Skeletal muscle tissue (tissue), 4 donors: ENCODE results near the gene ALDH1L2. TPM values are rescaled to one million over a fixed set of nuclear protein-coding genes. Genes with fewer than 3 reads are reported as not detected.

ENCODE experiments used
- H3K27ac ChIP-seq: one replicate; pipeline ENCODE4 v1.7.0; 2013; ENCODE audit warnings: mild to moderate bottlenecking, low read depth, low read length, inconsistent platforms
- H3K27me3 ChIP-seq, 3 donors: one replicate each; pipeline ENCODE4 v1.7.0; 2013; ENCODE audit warnings: low read length in 3 of 3; ENCODE audit not compliant: control insufficient read depth in 3 of 3, insufficient read depth in 3 of 3
- H3K36me3 ChIP-seq, 3 donors: one replicate each; pipeline ENCODE4 v1.7.0; 2013; ENCODE audit warnings: low read length in 3 of 3; ENCODE audit not compliant: control insufficient read depth in 3 of 3, insufficient read depth in 3 of 3
- H3K4me1 ChIP-seq, 3 donors: one replicate each; pipeline ENCODE4 v1.7.0; 2013; ENCODE audit warnings: low read length in 3 of 3, mild to moderate bottlenecking in 3 of 3; ENCODE audit not compliant: control insufficient read depth in 3 of 3, insufficient read depth in 3 of 3
- H3K4me3 ChIP-seq, 3 donors: one replicate each; pipeline ENCODE4 v1.7.0; 2013; ENCODE audit warnings: low read length in 3 of 3
- H3K9ac ChIP-seq, 3 donors: one replicate each; pipeline ENCODE4 v1.7.0; 2013; ENCODE audit warnings: low read length in 3 of 3, mild to moderate bottlenecking in 3 of 3, moderate library complexity in 2 of 3, low read depth in 1 of 3
- H3K9me3 ChIP-seq, 3 donors: one replicate each; pipeline ENCODE4 v1.7.0; 2013; ENCODE audit warnings: low read length in 3 of 3; ENCODE audit not compliant: control insufficient read depth in 3 of 3
- total RNA-seq: library from RNA; depleted of rRNA; stranded (reverse); fragments of >200 nt; gene quantifications from one replicate; pipeline ENCODE4 v1.2.3, GENCODE V29; 2014
- donor health status: Osteomylitis.

Gene ALDH1L2
- total RNA-seq, 1 donor from 2014 or later: 6.3 TPM

DNA sequence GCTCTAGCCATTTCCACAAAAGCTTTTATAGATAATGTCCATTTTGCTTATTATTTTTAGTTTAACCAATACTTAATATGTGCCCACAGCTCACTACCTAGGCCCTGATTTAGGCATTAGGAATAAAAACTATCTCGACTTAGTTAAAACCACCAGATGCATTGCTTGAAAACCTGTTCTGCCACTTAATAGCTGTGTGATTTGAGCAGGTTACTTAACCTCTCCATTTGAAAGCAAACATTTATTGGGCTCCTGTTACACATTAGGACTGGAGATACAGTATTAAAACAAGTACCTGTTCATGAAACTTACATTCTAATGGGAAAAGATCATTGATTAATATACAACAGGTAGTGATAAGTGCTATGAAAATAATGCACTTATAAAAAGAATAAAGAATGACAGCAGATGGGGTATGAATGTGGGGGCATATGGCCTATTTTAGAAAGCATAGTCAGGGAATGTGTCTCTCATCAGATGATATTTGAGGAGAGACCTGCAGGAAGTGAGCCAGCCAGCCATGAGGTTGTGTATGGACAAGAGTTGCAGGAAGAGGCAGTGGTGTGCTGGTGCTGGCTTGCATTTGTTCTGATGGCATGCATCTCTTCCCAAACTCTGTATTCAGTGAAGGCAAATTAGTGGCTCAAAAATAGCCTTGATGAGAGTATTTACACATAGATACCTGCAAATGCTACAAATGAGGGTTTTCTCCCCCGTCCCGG is 63.9 kb downstream of the ALDH1L2 start:
- no peak overlapping the region for H3K4me3 ChIP-seq

DNA sequence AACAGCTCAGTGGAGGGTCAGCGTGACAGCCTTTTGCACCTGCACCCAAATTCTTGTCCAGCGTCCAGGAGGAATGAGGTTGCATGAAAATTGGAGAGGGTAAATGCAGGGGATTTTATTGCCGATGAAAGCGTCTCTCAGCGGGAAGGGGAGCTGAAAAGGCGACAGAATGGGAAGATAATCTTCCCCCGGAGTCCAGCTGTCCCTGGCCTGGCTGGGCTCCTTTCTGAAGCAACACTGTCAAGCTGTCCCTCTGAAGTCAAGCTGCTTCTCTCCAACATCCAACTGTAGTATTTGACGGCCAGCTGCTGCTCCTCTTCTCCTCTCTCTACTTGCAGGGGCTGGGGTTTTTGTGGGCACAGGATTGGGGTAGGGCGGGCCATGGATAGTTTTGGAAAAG is 65.5 kb downstream of the ALDH1L2 start:
- Histone ChIP-seq H3K4me1 (peaks cover 9 to 12% (median 11%) of the 10 kb centered on the region in 3 donors), H3K9me3 (no peaks in the 10 kb centered on the region), H3K4me3 (no peak overlapping the region), H3K27ac (no peak overlapping the region), H3K36me3 (peaks cover 0 to 3% (median 2%) of the 10 kb centered on the region in 3 donors), H3K27me3 (no peaks in the 10 kb centered on the region), H3K9ac (no peak overlapping the region)

More for the DNA sequence above, 63.9 kb downstream of the ALDH1L2 start:
- no peak overlapping the region for H3K27ac ChIP-seq
- H3K9me3 ChIP-seq: no peaks in the 10 kb centered on the region
- no peaks in the 10 kb centered on the region for H3K27me3 ChIP-seq
- H3K4me1 ChIP-seq: peaks cover 9 to 14% (median 12%) of the 10 kb centered on the region in 3 donors
- no peak overlapping the region for H3K9ac ChIP-seq
- peaks cover 0 to 6% (median 0%) of the 10 kb centered on the region in 3 donors for H3K36me3 ChIP-seq

DNA sequence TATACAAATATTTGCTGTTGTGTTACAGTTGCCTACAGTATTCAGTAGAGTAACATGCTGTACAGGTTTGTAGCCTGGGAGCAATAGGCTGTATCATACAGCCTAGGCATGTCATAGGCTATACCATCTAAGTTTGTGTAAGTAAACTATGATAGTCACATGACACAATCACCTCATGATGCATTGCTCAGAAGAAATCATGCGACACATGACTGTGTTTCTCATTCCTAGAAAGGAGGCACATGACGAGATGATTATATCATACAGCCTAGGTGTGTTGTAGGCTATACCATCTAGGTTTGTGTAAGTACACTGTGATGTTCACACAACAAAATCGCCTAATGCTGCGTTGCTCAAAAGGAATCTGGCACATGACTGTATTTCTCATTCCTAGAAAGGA is 66.2 kb downstream of the ALDH1L2 start:
- Histone ChIP-seq H3K27me3 (no peaks in the 10 kb centered on the region), H3K36me3 (peaks cover 0 to 9% (median 3%) of the 10 kb centered on the region in 3 donors), H3K4me3 (no peak overlapping the region), H3K4me1 (peaks cover 9 to 12% (median 11%) of the 10 kb centered on the region in 3 donors), H3K9ac (no peak overlapping the region), H3K27ac (no peak overlapping the region), H3K9me3 (no peaks in the 10 kb centered on the region)

DNA sequence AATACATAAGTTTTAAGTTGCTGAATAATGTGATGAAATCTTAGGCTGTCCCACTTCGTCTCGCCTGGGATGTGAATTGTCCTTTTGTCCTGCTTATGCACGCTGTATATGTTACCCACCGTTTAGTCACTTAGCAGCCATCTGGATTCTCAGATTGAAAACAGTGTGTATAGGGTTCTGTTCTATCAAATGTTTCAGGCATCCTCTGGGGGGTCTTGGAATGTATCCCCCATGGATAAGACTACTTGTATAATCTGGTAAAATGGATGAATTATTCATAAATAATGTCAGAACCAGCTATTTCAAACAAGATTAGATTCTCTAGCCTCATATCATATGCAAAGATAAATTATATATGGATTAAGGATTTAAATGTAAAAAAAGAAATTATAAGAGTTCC is 68.7 kb downstream of the ALDH1L2 start:
- Histone ChIP-seq H3K9ac (no peak overlapping the region), H3K27me3 (no peaks in the 10 kb centered on the region), H3K4me1 (peaks cover 9 to 12% (median 11%) of the 10 kb centered on the region in 3 donors), H3K27ac (no peak overlapping the region), H3K4me3 (no peak overlapping the region), H3K9me3 (no peaks in the 10 kb centered on the region), H3K36me3 (peaks cover 0 to 13% (median 3%) of the 10 kb centered on the region in 3 donors)

DNA sequence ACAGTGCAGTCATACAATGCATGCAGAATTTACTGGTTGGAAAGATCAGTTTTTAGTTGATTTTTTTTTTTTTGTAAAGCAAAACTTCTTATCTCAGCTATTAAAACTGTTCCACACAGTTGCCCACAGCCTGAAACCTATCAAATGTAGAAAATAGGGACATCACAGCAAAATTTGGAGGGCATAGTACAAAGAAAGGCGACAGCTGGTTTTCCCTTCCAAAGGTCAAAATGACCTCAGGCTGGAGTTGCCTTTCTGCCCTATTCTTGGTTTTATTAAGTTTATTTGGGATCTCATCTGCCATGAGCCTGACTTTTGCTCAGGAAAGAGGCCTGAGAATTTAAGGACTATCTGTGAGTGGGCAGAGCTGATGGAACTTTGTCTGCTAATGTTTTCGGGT is 69.7 kb downstream of the ALDH1L2 start:
- Histone ChIP-seq H3K9ac (no peak overlapping the region), H3K4me1 (peaks cover 9 to 12% (median 11%) of the 10 kb centered on the region in 3 donors), H3K27ac (no peak overlapping the region), H3K27me3 (no peaks in the 10 kb centered on the region), H3K4me3 (no peak overlapping the region), H3K9me3 (no peaks in the 10 kb centered on the region), H3K36me3 (peaks cover 0 to 13% (median 3%) of the 10 kb centered on the region in 3 donors)

DNA sequence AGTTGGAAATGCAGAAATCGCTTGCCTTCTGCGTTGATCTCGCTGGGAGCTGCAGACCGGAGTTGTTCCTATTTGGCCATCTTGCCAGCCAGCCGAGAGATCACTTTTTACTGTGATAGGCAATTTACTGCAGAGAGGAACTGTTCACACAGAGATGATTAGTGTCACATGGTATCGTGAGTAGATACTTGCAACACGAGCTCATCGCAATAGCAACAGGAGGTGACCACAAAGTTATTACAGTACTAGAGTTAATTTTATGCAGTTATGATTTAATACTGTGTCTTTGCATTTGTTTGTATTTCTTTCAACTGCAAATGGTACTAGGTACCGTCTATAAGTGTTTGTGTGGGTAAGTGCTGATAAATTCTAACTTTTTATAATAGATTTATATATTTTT is 70.4 kb downstream of the ALDH1L2 start:
- Histone ChIP-seq H3K27me3 (no peaks in the 10 kb centered on the region), H3K27ac (no peak overlapping the region), H3K4me3 (no peak overlapping the region), H3K4me1 (peaks cover 6 to 9% (median 8%) of the 10 kb centered on the region in 3 donors), H3K9me3 (no peaks in the 10 kb centered on the region), H3K36me3 (peaks cover 0 to 13% (median 3%) of the 10 kb centered on the region in 3 donors), H3K9ac (no peak overlapping the region)

DNA sequence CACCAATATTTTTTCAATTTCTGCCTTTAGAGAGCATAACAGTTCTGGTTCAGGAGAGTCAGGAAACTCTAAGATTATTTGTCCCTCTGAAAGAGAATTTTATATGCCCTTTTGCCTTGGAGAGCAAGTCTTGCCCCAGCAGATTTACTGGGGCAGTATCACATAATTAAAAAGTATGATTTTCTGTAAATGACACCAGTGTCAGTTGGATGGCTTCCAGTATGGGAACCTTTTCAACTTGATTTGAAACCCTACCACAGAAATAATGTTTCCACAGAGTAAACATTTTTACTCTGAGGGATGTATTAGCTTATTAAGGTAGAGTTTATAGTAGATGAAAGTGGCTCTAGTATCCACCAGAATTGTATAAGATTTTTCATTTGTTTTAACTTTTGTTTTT is 82.8 kb downstream of the ALDH1L2 start:
- Histone ChIP-seq H3K27ac (no peak overlapping the region), H3K4me1 (no peaks in the 10 kb centered on the region), H3K9ac (no peak overlapping the region), H3K27me3 (no peaks in the 10 kb centered on the region), H3K4me3 (no peak overlapping the region), H3K36me3 (peaks cover 10 to 32% (median 12%) of the 10 kb centered on the region in 3 donors), H3K9me3 (no peaks in the 10 kb centered on the region)

DNA sequence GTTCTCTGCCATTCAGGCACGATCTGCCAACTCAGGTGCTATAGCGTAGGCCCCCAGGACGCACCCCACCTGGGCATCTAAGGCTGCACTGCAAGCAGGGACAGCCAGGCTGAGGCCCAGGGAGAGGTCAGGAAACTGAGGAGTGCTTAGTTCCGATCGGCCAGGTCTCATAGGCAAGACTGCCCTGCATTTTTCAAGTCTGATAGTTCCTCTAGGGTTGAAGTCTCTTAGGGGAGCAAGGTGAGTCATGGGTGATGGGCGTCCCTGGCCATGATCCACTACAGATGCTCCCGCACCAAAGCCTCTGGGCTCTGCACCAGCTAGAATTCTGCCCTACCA is 84.9 kb downstream of the ALDH1L2 start:
- Histone ChIP-seq H3K9me3 (no peaks in the 10 kb centered on the region), H3K4me1 (no peaks in the 10 kb centered on the region), H3K27ac (no peak overlapping the region), H3K36me3 (peaks cover 11 to 42% (median 23%) of the 10 kb centered on the region in 3 donors), H3K9ac (no peak overlapping the region), H3K27me3 (no peaks in the 10 kb centered on the region), H3K4me3 (no peak overlapping the region)

DNA sequence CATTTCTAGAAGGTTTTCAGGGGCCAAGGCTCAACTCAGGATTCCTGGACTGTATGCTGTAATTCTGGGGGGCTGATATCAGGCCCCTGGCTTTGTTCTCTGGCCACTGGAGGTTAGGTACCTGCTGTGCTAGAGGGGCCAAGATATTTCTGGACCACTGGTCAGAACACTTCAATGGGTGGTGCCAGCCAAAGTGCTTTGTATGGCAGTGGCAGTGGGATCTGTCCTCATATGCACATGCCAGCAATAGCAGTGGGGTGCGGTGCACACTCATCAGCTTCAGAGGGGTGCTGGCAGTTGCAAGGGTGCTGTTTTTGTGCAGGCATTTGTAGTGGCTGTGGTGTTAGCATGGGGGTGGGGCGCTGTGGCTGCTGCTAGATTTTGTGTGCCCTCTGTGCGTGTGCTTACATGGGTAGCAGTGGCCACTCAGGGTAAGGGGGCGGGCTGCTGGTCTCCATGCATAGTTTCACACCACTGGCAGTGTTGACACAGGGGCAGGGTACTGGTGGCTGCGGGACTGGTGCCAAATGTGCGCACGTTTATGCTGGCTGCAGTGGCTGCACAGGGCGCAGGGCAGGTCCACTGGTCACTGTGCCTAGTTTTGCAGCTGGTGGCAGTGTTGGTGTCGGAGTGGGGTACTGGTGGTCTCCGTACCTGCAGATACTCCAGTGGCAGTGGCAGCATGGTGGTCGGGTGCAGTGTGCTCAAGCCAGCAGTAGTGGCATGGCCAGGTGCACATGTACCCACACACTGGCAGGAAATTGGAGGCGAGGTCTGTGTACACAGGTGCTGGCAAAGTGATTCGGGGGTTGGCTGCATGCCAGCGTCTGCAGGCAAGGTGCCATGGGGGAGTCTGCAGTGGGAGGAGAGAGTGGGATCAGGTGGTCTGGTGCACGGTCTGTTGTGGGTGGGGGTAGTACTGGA is 85.6 kb downstream of the ALDH1L2 start:
- peaks cover 11 to 40% (median 23%) of the 10 kb centered on the region in 3 donors for H3K36me3 ChIP-seq
- H3K27me3 ChIP-seq: no peaks in the 10 kb centered on the region
- H3K4me1 ChIP-seq: no peaks in the 10 kb centered on the region
- H3K4me3 ChIP-seq: no peak overlapping the region
- no peak overlapping the region for H3K27ac ChIP-seq
- no peak overlapping the region for H3K9ac ChIP-seq
- H3K9me3 ChIP-seq: no peaks in the 10 kb centered on the region

DNA sequence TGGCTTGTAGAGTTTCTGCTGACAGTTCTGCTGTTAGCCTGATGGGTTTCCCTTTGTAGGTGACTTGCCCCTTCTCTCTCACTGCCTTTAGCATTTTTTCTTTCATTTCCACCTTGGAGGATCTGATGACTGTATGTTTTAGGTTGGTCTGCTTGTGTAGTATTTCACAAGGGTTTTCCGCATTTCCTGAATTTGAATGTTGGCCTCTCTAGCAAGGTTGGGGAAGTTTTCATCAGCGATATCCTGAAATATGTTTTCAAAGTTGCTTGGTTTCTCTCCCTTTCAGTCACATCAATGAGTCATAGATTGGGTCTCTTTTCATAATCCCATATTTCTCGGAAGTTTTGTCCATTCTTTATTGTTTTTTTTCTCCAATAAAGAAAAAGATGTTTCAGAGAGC is 86.7 kb downstream of the ALDH1L2 start:
- Histone ChIP-seq H3K9me3 (no peaks in the 10 kb centered on the region), H3K4me3 (no peak overlapping the region), H3K27ac (no peak overlapping the region), H3K27me3 (no peaks in the 10 kb centered on the region), H3K4me1 (no peaks in the 10 kb centered on the region), H3K36me3 (peaks cover 12 to 39% (median 26%) of the 10 kb centered on the region in 3 donors), H3K9ac (no peak overlapping the region)
